ENCODE results near the gene ZNF396. TPM values are rescaled to one million over a fixed set of nuclear protein-coding genes. Genes with fewer than 3 reads are reported as not detected.

The ZNF396 gene
- total RNA-seq, 1 donor from 2014 or later, result 2.9 TPM

GRCh38 chr18:35343488-35343935 lies 33.6 kb downstream of the ZNF396 start:
- Mint-ChIP-seq H3K4me3 (peak overlapping the region; percentile 100), H3K36me3 (ENCODE audit: low read depth) (peaks cover 9% of the 10 kb centered on the region), H3K27me3 (ENCODE audit: low read depth) (no peaks in the 10 kb centered on the region), H3K4me1 (peaks cover 36% of the 10 kb centered on the region), H3K9me3 (no peaks in the 10 kb centered on the region), H3K27ac (ENCODE audit: unreplicated experiment) (peak overlapping the region; percentile 99)
- no peak for TF ChIP-seq CTCF (conservative IDR thresholded peaks at IDR 0.05)
- DNase-seq (ENCODE audit: low read depth, low spot score), result no peak

- no peaks in the 10 kb centered on the region for H3K9me3 Mint-ChIP-seq
- no peak for DNase-seq (ENCODE audit: low read depth, low spot score)
- peaks cover 43% of the 10 kb centered on the region for H3K36me3 Mint-ChIP-seq (ENCODE audit: low read depth)
- TF ChIP-seq CTCF (conservative IDR thresholded peaks at IDR 0.05), result no peak
- peaks cover 2% of the 10 kb centered on the region for H3K4me1 Mint-ChIP-seq
- H3K27me3 Mint-ChIP-seq (ENCODE audit: low read depth), result no peaks in the 10 kb centered on the region
- H3K27ac Mint-ChIP-seq (ENCODE audit: unreplicated experiment), result no peak overlapping the region
- H3K4me3 Mint-ChIP-seq, result no peak overlapping the region
These were observed 39.9 kb downstream of the ZNF396 start for GRCh38 chr18:35337286-35337685.

- H3K27ac Mint-ChIP-seq (ENCODE audit: unreplicated experiment), result no peak overlapping the region
- H3K4me1 Mint-ChIP-seq, result no peaks in the 10 kb centered on the region
- H3K27me3 Mint-ChIP-seq (ENCODE audit: low read depth), result no peaks in the 10 kb centered on the region
- no peaks in the 10 kb centered on the region for H3K9me3 Mint-ChIP-seq
- peaks cover 43% of the 10 kb centered on the region for H3K36me3 Mint-ChIP-seq (ENCODE audit: low read depth)
- no peak for DNase-seq (ENCODE audit: low read depth, low spot score)
- H3K4me3 Mint-ChIP-seq, result no peak overlapping the region
- no peak for TF ChIP-seq CTCF (conservative IDR thresholded peaks at IDR 0.05)
These were observed 41.3 kb downstream of the ZNF396 start for GRCh38 chr18:35335866-35336265.

- no peak overlapping the region for H3K27ac Mint-ChIP-seq (ENCODE audit: unreplicated experiment)
- H3K4me3 Mint-ChIP-seq, result no peak overlapping the region
- no peak for TF ChIP-seq CTCF (conservative IDR thresholded peaks at IDR 0.05)
- H3K4me1 Mint-ChIP-seq, result no peaks in the 10 kb centered on the region
- H3K9me3 Mint-ChIP-seq, result no peaks in the 10 kb centered on the region
- H3K27me3 Mint-ChIP-seq (ENCODE audit: low read depth), result no peaks in the 10 kb centered on the region
- peaks cover 43% of the 10 kb centered on the region for H3K36me3 Mint-ChIP-seq (ENCODE audit: low read depth)
- DNase-seq (ENCODE audit: low read depth, low spot score), result no peak
These were observed 42.3 kb downstream of the ZNF396 start for GRCh38 chr18:35334821-35335220.

GRCh38 chr18:35334212-35334611 lies 42.9 kb downstream of the ZNF396 start:
- no peak for DNase-seq (ENCODE audit: low read depth, low spot score)
- no peaks in the 10 kb centered on the region for H3K9me3 Mint-ChIP-seq
- no peak overlapping the region for H3K4me3 Mint-ChIP-seq
- H3K27ac Mint-ChIP-seq (ENCODE audit: unreplicated experiment), result no peak overlapping the region
- H3K4me1 Mint-ChIP-seq, result no peaks in the 10 kb centered on the region
- H3K36me3 Mint-ChIP-seq (ENCODE audit: low read depth), result peaks cover 38% of the 10 kb centered on the region
- no peak for TF ChIP-seq CTCF (conservative IDR thresholded peaks at IDR 0.05)
- no peaks in the 10 kb centered on the region for H3K27me3 Mint-ChIP-seq (ENCODE audit: low read depth)
